HG02943 (cell line): Measurements from ENCODE around the gene FCRLB.

Experiments used
- ATAC-seq: cut with Tn5 transposase; IDR thresholded peaks from one replicate; pipeline ENCODE4 v1.9.1; 2021; ENCODE audit warnings: mild to moderate bottlenecking, low read depth, moderate library complexity; ENCODE audit not compliant: unreplicated experiment

Gene FCRLB

GRCh38 chr1:161718559-161719324, 2.6 kb upstream of the FCRLB start:
- no peak for ATAC-seq

GRCh38 chr1:161719325-161719611, 2.1 kb upstream of the FCRLB start:
- no peak for ATAC-seq

GRCh38 chr1:161720422-161720821, 922 bp upstream of the FCRLB start:
- no peak for ATAC-seq

GRCh38 chr1:161721738-161722343, 497 bp downstream of the FCRLB start:
- ATAC-seq: no peak

GRCh38 chr1:161722406-161722805, 1.1 kb downstream of the FCRLB start:
- ATAC-seq: no peak

GRCh38 chr1:161723459-161724141, 2.3 kb downstream of the FCRLB start:
- no peak for ATAC-seq

GRCh38 chr1:161725258-161725907, 4.0 kb downstream of the FCRLB start:
- peak; percentile 11 for ATAC-seq

GRCh38 chr1:161725908-161726472, 4.6 kb downstream of the FCRLB start:
- peak; percentile 28 for ATAC-seq

GRCh38 chr1:161726473-161727255, 5.3 kb downstream of the FCRLB start:
- ATAC-seq: peak; percentile 47

- ATAC-seq: no peak
These were observed 6.0 kb downstream of the FCRLB start for GRCh38 chr1:161727256-161727924.

GRCh38 chr1:161728376-161729226, 7.3 kb downstream of the FCRLB start:
- ATAC-seq: no peak

GRCh38 chr1:161730050-161730564, 8.8 kb downstream of the FCRLB start:
- no peak for ATAC-seq

GRCh38 chr1:161731241-161731640, 9.9 kb downstream of the FCRLB start:
- ATAC-seq: no peak

GRCh38 chr1:161731981-161732718, 10.8 kb downstream of the FCRLB start:
- no peak for ATAC-seq

GRCh38 chr1:161733526-161733925, 12.2 kb downstream of the FCRLB start:
- no peak for ATAC-seq

GRCh38 chr1:161735837-161736236, 14.5 kb downstream of the FCRLB start:
- ATAC-seq: no peak

- no peak for ATAC-seq
These were observed 15.1 kb downstream of the FCRLB start for GRCh38 chr1:161736335-161736969.
